NCI-H187 (cell line): ENCODE data around the gene RAP1A.

Source experiments
- DNase-seq, 2 experiments: peaks; one replicate each; lab custom pipeline; 2025; lab: John Stamatoyannopoulos, UW

Gene RAP1A

GRCh38 chr1:111619635-111620440, at the start of gene RAP1A:
TSS of gene RAP1A (plus strand) at chr1:111619789. CDS start at chr1:111691361, 71,572 bp downstream.
- DNase-seq = peak; percentile 74 to 87

GRCh38 chr1:111569913-111570312, 49.7 kb upstream of the RAP1A start:
- no peak for DNase-seq

GRCh38 chr1:111570781-111571181, 48.8 kb upstream of the RAP1A start:
- no peak for DNase-seq

GRCh38 chr1:111571239-111571638, 48.4 kb upstream of the RAP1A start:
- no peak for DNase-seq

DNA sequence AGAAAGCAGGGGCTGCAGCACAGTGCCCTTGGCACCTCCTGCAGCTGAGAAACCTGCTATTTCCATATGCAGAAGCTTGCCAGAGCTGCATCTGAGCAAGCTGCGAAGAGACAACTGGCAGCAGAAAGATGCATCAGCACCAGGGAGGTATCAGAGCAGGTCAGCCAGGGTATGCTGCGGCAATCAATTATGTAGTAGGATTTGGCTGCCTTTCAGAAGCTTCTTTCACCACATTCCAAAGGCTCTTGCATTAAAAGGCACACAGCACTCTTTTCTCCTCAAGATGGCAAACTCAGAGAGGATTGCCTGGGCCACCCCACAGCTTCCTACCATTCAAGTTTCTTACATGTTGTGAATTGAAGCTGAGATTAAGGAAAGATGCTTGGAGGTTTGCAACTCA, 47.6 kb upstream of the RAP1A start:
- no peak for DNase-seq

DNA sequence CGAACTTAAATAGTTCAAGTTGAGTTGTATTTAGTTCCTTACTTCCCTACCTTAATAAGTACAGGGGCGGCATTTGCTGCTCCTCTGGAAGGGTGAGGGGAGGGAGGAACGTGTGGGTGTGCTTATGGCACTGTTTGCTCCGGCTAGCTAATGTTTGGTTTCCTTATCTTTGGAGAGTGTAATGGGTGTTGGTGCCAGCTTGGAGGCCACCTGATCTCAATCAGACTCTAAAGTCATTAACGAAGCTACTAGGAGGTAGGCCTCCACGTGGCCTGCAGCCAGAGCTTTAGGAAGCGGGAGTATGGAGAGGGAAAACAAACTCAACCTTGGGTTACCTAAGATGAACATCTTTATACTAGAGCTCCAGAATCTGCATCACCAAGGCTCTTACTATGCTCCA, 43.0 kb upstream of the RAP1A start:
- DNase-seq = no peak

GRCh38 chr1:111577814-111578213, 41.8 kb upstream of the RAP1A start:
- no peak for DNase-seq

DNA sequence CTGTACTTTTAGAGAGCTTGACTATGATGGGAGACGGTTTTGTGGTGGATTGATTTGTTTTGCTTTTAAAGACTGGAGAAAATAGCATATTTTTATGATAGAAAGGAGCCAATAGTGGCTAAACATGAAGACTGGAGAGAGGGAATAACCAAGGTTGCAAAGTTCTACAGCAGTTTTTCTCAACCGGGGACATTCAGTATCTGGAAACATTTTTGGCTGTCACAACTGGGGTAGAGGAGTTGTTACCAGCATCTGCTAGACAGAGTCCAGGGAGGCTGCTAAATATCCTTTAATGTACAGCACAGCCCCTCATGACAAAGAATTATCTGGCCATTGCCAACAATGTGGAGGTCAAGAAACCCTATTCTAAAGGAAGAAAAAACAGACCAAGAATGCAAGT, 38.4 kb upstream of the RAP1A start:
- DNase-seq = no peak

- DNase-seq = no peak
Measured at GRCh38 chr1:111582016-111582415, 37.6 kb upstream of the RAP1A start.

GRCh38 chr1:111582644-111583618, 36.7 kb upstream of the RAP1A start:
- DNase-seq = no peak

DNA sequence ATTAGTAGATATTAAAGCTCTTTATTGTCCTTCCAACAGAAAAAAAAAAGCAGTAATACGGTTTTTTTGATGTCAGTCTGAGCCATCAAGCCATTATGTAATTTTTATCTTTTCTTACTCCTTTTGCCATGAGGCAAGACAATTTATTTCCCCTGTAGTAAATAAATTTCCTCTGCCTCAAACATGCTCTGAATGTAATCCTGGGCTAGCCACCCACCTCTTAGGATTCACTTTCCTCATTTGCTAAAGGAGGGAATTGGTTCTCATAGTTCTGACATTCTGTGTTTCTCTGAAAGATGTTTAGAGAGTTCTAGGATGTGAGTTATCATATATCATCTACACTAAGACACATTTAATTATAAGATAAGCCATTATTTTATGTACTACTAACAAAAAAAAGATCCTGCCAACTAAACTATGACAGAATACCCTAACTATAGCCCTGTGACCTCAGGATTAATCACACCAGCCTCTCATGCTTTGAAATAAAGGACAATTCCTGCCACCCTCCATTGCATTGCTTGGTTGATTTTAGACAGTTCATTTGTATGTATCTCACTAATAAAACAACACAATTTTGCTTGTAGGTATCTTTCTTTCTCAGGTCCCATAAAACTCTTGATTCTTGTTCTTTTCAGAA, 34.0 kb upstream of the RAP1A start:
- DNase-seq = no peak

DNA sequence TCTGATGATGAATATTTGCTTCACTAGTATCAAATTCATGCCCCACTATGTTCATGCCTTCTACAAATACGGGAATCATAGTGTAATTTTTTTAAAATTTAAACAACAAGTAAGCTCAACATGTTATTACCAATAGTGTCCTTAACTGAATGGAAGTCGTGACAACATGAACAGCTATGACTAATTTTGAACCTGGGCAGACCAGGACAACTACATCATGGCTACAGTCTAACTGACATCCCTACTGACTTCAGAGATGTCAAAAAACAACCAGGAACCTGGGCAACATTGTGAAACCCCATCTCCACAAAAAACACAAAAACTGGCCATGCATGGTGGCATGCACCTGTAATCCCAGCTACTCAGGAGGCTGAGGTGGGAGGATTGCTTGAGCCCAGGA, 33.5 kb upstream of the RAP1A start:
- no peak for DNase-seq

DNA sequence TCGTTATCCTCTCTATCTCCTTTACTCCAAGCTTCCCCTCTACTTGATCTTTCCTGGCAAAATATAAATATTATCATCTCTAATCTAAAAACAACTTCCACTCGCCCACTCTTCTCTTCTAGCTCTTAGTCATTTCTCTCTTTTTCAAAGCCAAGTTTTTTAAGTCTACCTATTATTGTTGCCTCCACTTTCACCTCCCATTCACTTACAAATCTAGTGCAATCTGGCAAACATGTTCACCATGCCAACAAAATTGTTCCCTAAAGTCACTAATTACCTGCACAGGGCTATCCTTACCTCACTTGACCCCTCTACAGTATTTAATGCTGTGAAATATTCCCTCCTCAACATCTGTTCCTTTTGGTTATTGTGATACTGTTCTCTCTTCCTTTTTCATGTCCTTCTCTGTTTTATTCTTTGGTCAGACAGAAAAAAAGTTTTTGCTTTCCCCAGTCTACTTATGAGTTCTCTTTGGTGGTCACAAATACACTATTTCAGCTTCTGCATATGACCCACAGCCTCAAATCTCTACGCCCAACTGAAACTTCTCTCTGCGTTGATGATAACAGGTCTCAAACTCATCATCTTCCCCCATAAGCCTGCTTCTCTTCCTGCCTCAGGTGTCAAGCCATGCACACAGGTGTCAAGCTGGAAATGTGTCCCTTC, 31.9 kb upstream of the RAP1A start:
- DNase-seq = no peak

DNA sequence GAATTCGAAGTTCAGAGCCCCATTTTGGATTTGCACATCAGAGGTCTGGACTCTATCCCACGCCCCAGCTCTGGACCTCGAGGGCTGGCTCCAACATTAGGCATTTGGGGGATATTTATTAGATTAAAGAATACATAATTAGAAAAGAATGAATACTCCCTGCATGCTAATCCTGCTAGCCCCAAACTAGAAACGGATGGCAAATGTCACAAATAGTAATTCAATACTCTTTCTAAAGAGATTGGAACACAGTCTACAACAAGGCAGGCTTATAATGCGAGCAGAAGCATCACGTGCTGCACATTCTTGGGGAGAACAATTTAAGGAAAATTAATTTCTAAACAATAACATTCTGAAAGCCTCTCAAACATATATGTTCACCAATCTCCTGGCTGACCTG, 27.7 kb upstream of the RAP1A start:
- no peak for DNase-seq

DNA sequence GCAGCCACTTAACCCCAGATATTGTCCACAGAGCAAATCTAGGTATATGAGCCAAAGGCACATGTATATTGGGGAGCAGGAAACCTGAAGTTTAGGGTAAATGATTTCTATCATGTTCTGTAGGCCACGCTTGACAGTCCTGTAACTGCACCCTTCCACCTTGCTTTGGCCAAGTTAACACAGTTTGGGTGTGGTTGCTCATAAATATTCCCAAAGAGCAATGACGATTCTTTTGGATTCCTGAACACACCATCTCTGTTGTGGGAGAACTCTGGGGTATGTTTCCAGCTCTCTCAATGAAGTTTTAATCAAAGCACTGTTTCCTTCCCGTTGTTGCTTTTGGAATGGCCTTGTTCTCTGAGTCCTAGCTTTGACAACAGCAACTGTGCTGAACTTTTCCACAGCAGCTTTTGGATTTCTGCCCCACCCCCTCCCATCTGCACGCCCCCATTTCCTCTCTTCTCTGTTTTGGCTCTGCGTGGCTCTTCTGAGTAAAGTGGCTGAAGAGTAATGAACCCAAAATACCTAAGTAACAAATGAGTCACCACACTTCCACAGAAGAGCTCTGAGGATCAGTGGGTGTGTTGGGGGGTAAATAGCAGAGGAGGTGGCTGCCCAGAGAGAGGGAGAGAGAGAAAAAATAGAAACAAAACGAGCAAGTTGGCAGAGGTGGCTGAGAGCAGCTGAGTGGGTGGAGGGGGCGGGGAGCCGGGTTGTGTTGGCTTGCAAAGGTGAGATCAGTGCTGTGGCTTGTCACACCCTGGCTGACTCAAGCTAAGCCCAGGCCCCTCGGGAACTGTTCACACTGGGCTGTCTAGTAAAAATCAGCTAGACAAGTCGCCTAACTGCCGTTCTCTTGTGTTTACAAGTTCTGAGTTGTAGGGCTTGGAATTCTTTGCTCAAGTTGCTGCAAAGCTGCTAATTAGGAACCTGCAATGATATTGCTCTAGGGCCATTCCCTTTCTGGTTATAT, 26.9 kb upstream of the RAP1A start:
- DNase-seq = peak in 1 of 2 experiments; percentile 7

- no peak for DNase-seq
Measured at GRCh38 chr1:111593403-111594305, 25.9 kb upstream of the RAP1A start.

GRCh38 chr1:111594306-111594693, 25.3 kb upstream of the RAP1A start:
- DNase-seq = no peak

GRCh38 chr1:111595807-111596206, 23.8 kb upstream of the RAP1A start:
- DNase-seq = no peak

DNA sequence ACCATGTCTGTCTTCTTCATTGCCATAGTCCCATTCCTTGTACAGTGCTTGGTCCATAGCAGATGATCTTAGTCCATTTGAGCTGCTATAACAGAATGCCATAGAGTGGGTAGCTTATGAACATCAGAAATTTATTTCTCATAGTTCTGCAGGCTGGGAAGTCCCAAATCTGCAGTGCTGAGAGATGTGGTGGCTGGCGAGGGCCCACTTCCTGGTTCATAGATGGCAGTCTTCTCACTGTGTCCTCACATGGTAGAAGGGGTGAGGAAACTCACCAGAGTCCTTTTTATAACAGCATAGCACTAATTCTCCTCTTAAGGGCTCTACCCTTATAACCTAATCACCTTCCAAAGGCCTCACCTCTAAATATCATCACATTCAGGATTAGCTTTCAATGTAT, 23.1 kb upstream of the RAP1A start:
- DNase-seq = no peak

DNA sequence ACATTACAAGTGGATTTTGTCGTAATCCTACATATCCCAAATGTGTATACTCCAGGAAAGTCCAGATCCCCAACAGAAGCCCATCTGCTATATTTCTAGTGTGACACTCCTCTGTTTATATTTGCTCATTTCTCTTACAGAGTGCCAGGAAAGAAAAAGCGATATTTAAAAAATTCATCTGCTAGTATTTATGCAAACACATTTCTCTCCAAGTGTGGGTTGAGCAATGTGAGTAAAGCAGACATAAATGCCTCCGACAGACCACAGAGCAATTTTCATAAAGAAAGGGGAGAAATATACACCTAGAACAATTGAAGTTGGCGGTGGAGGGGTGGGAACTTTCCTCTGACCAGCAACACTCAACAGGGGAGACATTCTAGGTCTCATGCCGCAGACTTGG, 22.2 kb upstream of the RAP1A start:
- no peak for DNase-seq
